IMR-90 (cell line): Measurements from ENCODE around the gene UMOD. TPM values are rescaled to one million over a fixed set of nuclear protein-coding genes. Genes with fewer than 3 reads are reported as not detected.

Experiments used
- ATAC-seq: fragments of 200-7000 bp; cut with Tn5 transposase; 2 replicates; pipeline ENCODE4 v1.9.1; 2020; ENCODE audit warnings: low read depth, mild to moderate bottlenecking, moderate library complexity
- BruUV-seq: library from RNA; stranded (reverse); fragments of 400-500 nt; replicated peaks from 2 replicates; lab custom pipeline; 2021; lab: Mats Ljungman, UMichigan
- CTCF ChIA-PET: fragments of 300-600 bp; formaldehyde crosslinking; extraction: SDS; loops from one replicate; lab custom pipeline; 2021; ENCODE audit warnings: antibody characterized with exemption; lab: Yijun Ruan, JAX
- POLR2A ChIA-PET: fragments of 300-600 bp; sonication (Branson Sonifier 250); formaldehyde crosslinking; loops from one replicate; lab custom pipeline; 2022; ENCODE audit warnings: antibody characterized with exemption; ENCODE audit not compliant: unreplicated experiment; lab: Charles Lee
- DNase-seq: peaks from one replicate; pipeline ENCODE4 v3.0.0; 2013
- H2AFZ ChIP-seq: replicated peaks from 2 replicates; pipeline ENCODE3; 2013; ENCODE audit warnings: low read length, mild to moderate bottlenecking; ENCODE audit not compliant: poor library complexity
- H2AK5ac ChIP-seq: 2 replicates; pipeline ENCODE4 v1.6.1; 2013; ENCODE audit warnings: low read depth, low read length, inconsistent platforms
- H2AK9ac ChIP-seq: replicated peaks from 2 replicates; pipeline ENCODE3; 2013; ENCODE audit warnings: mild to moderate bottlenecking, low read depth, low read length, moderate library complexity; ENCODE audit not compliant: poor library complexity
- H2BK120ac ChIP-seq: 2 replicates; pipeline ENCODE4 v1.6.1; 2013; ENCODE audit warnings: low read depth, low read length, inconsistent platforms
- H2BK15ac ChIP-seq: 3 replicates; pipeline ENCODE4 v1.6.1; 2013; ENCODE audit warnings: low read depth, low read length, inconsistent platforms
- H2BK20ac ChIP-seq: 2 replicates; pipeline ENCODE4 v1.6.1; 2013; ENCODE audit warnings: low read depth, mild to moderate bottlenecking, inconsistent platforms, low read length, moderate library complexity
- H2BK5ac ChIP-seq: 2 replicates; pipeline ENCODE4 v1.6.1; 2013; ENCODE audit warnings: mild to moderate bottlenecking, low read depth, low read length, inconsistent platforms; ENCODE audit not compliant: poor library complexity, severe bottlenecking
- H3K14ac ChIP-seq: replicated peaks from 2 replicates; pipeline ENCODE4 v1.6.1; 2013; ENCODE audit warnings: low read depth, low read length, inconsistent platforms
- H3K18ac ChIP-seq: 2 replicates; pipeline ENCODE4 v1.6.1; 2013; ENCODE audit warnings: low read depth, low read length, control low read depth
- H3K23ac ChIP-seq: 2 replicates; pipeline ENCODE4 v1.6.1; 2013; ENCODE audit warnings: low read depth, low read length, inconsistent platforms
- H3K27ac ChIP-seq: 2 replicates; pipeline ENCODE4 v1.5.1; 2013; ENCODE audit warnings: mild to moderate bottlenecking, control low read depth, low read length; ENCODE audit not compliant: insufficient read depth
- H3K27me3 ChIP-seq: 2 replicates; pipeline ENCODE4 v1.6.1; 2013; ENCODE audit warnings: low read length; ENCODE audit not compliant: control insufficient read depth, insufficient read depth
- H3K36me3 ChIP-seq: 2 replicates; pipeline ENCODE4 v1.6.1; 2013; ENCODE audit warnings: low read length, mixed read lengths; ENCODE audit not compliant: control insufficient read depth, insufficient read depth
- H3K4ac ChIP-seq: 2 replicates; pipeline ENCODE4 v1.6.1; 2013; ENCODE audit warnings: low read depth, low read length, inconsistent platforms
- H3K4me1 ChIP-seq: 2 replicates; pipeline ENCODE4 v1.6.1; 2013; ENCODE audit warnings: low read length, mixed read lengths; ENCODE audit not compliant: control insufficient read depth, insufficient read depth
- H3K4me2 ChIP-seq: 2 replicates; pipeline ENCODE4 v1.6.1; 2013; ENCODE audit warnings: low read depth, mild to moderate bottlenecking, control low read depth, low read length, moderate library complexity
- H3K4me3 ChIP-seq: 2 replicates; pipeline ENCODE4 v1.5.1; 2013; ENCODE audit warnings: low read depth, mild to moderate bottlenecking, control low read depth, low read length, moderate library complexity; ENCODE audit not compliant: insufficient read depth
- H3K56ac ChIP-seq: 2 replicates; pipeline ENCODE4 v1.6.1; 2013; ENCODE audit warnings: low read length, inconsistent platforms; ENCODE audit not compliant: insufficient read depth; ENCODE audit errors: extremely low read depth
- H3K79me1 ChIP-seq, 2 experiments: 2 replicates each; pipeline ENCODE4 v1.6.1; 2013; ENCODE audit warnings: low read length in 2 of 2, inconsistent platforms in 1 of 2, low read depth in 1 of 2
- H3K9ac ChIP-seq: 2 replicates; pipeline ENCODE4 v1.6.1; 2013; ENCODE audit warnings: low read depth, low read length, control low read depth
- H3K9me1 ChIP-seq: 2 replicates; pipeline ENCODE4 v1.6.1; 2013; ENCODE audit warnings: low read length, inconsistent platforms; ENCODE audit not compliant: insufficient read depth
- H3K9me3 ChIP-seq: 2 replicates; pipeline ENCODE4 v1.6.1; 2013; ENCODE audit warnings: low read length; ENCODE audit not compliant: control insufficient read depth, insufficient read depth
- H4K20me1 ChIP-seq: 2 replicates; pipeline ENCODE4 v1.6.1; 2013; ENCODE audit warnings: low read length, inconsistent platforms; ENCODE audit not compliant: insufficient read depth
- H4K5ac ChIP-seq: 2 replicates; pipeline ENCODE4 v1.6.1; 2013; ENCODE audit warnings: mild to moderate bottlenecking, low read depth, low read length, control low read depth
- H4K8ac ChIP-seq, 2 experiments: 2 replicates each; pipeline ENCODE4 v1.6.1; 2013; ENCODE audit warnings: low read depth in 2 of 2, low read length in 2 of 2, control low read depth in 1 of 2, inconsistent platforms in 1 of 2
- H4K91ac ChIP-seq: 2 replicates; pipeline ENCODE4 v1.6.1; 2013; ENCODE audit warnings: low read depth, low read length, inconsistent platforms; ENCODE audit not compliant: insufficient read depth
- BHLHE40 ChIP-seq: fragments of 150-350 bp; IDR thresholded peaks from 2 replicates; pipeline ENCODE4 v1.6.1; 2016; ENCODE audit warnings: mild to moderate bottlenecking, low read depth, low read length
- CEBPB ChIP-seq: IDR thresholded peaks from 2 replicates; pipeline ENCODE4 v1.6.1; 2012; ENCODE audit warnings: low read depth, low read length, improper control_type of control experiment
- CHD1 ChIP-seq: IDR thresholded peaks from 2 replicates; pipeline ENCODE4 v1.6.1; 2012; ENCODE audit warnings: low read depth, low read length, improper control_type of control experiment
- MAFK ChIP-seq: IDR thresholded peaks from 2 replicates; pipeline ENCODE4 v1.6.1; 2012; ENCODE audit warnings: low read depth, low read length, improper control_type of control experiment
- MAZ ChIP-seq: IDR thresholded peaks from 2 replicates; pipeline ENCODE4 v1.6.1; 2012; ENCODE audit warnings: low read depth, mild to moderate bottlenecking, low read length, improper control_type of control experiment, moderate library complexity, borderline replicate concordance
- MXI1 ChIP-seq: IDR thresholded peaks from 2 replicates; pipeline ENCODE4 v1.6.1; 2012; ENCODE audit warnings: low read depth, mild to moderate bottlenecking, low read length, moderate library complexity, borderline replicate concordance
- NFE2L2 ChIP-seq: fragments of 150-350 bp; IDR thresholded peaks from 2 replicates; pipeline ENCODE4 v1.6.1; 2016; ENCODE audit warnings: low read depth, mild to moderate bottlenecking, low read length
- POLR2A ChIP-seq: IDR thresholded peaks from 2 replicates; pipeline ENCODE4 v1.6.1; 2012; ENCODE audit warnings: mild to moderate bottlenecking, low read depth, low read length
- RCOR1 ChIP-seq: IDR thresholded peaks from 2 replicates; pipeline ENCODE4 v1.6.1; 2012; ENCODE audit warnings: mild to moderate bottlenecking, low read length, improper control_type of control experiment; ENCODE audit not compliant: insufficient replicate concordance
- RFX5 ChIP-seq: IDR thresholded peaks from 2 replicates; pipeline ENCODE4 v1.8.0; 2012; ENCODE audit warnings: low read depth, mild to moderate bottlenecking, low read length, moderate library complexity
- SMC3 ChIP-seq: fragments of 150-350 bp; IDR thresholded peaks from 2 replicates; pipeline ENCODE4 v1.6.1; 2016; ENCODE audit warnings: low read depth, mild to moderate bottlenecking, antibody characterized with exemption, low read length, moderate library complexity
- WGBS, 2 experiments: methylation state at CpG; one replicate each; pipeline versions ENCODE4 v1.1.5 to v1.1.7; 2013; ENCODE audit warnings: missing lambda C conversion rate in 2 of 2; ENCODE audit not compliant: insufficient read length in 1 of 2; ENCODE audit errors: extremely low coverage in 2 of 2; 5-methylcytosine and 5-hydroxymethylcytosine counted together
- dilution Hi-C: fragments of 300-500 bp; cut with HindIII; formaldehyde crosslinking; loops from one replicate; pipeline ENCODE4 v1.14.3; 2018; ENCODE audit warnings: low sequenced_read_pairs; ENCODE audit not compliant: unreplicated experiment
- in situ Hi-C: fragments of 300-500 bp; cut with MboI; formaldehyde crosslinking; loops from 3 replicates; pipeline ENCODE4 v1.14.3; 2019; ENCODE audit warnings: low sequenced_read_pairs, inconsistent platforms, mixed read lengths
- intact Hi-C: fragments of 100-400 bp; cut with micrococcal nuclease; formaldehyde crosslinking; loops from 2 replicates; pipeline ENCODE4 v1.10.0; 2022
- polyA plus RNA-seq, 3 experiments: library from polyadenylated mRNA; depleted of rRNA; stranded (reverse); fragments of >200 nt; gene quantifications; 2 replicates each; pipeline ENCODE4 v1.2.3, GENCODE V29; 2012; ENCODE audit warnings: low replicate concordance in 1 of 3
- total RNA-seq: library from RNA; depleted of rRNA; stranded (reverse); fragments of >200 nt; gene quantifications from 2 replicates; pipeline ENCODE4 v1.2.3, GENCODE V29; 2012
- TF ChIP-seq, protein P1 (sequence below): fragments of 150-350 bp; IDR thresholded peaks from 2 replicates; pipeline ENCODE4 v1.6.1; 2016; ENCODE audit warnings: low read depth, mild to moderate bottlenecking, low read length, moderate library complexity, borderline replicate concordance
- TF ChIP-seq, protein P2 (sequence below): conservative IDR thresholded peaks from 2 replicates; pipeline ENCODE4 v1.5.1; 2012; ENCODE audit warnings: mild to moderate bottlenecking, low read depth, low read length, improper control_type of control experiment
- TF ChIP-seq, protein P3 (sequence below): fragments of 150-350 bp; IDR thresholded peaks from 2 replicates; pipeline ENCODE4 v1.6.1; 2017; ENCODE audit warnings: mild to moderate bottlenecking, antibody characterized with exemption, low read length, low read depth

The UMOD gene
- total and polyA plus RNA-seq, 2 of the 4 experiments (the other 2 are of a cell fraction), result not detected

- H3K4ac ChIP-seq, result no peak overlapping the region
- no peaks in the 10 kb centered on the region for H4K20me1 ChIP-seq
- intact Hi-C loops, result no loop called here
- no peak overlapping the region for H2BK20ac ChIP-seq
- no peak overlapping the region for H3K27ac ChIP-seq
- no peak overlapping the region for H2BK15ac ChIP-seq
- DNase-seq (no peak), ATAC-seq (no peak)
- no peak overlapping the region for H2AK9ac ChIP-seq
- no peak overlapping the region for H3K56ac ChIP-seq
- CTCF ChIA-PET, result no interaction called here
- dilution Hi-C loops, result no loop called here
- H2AFZ ChIP-seq, result no peak overlapping the region
- H2BK5ac ChIP-seq, result no peak overlapping the region
- H3K9me1 ChIP-seq, result no peaks in the 10 kb centered on the region
- no peak overlapping the region for H3K23ac ChIP-seq
- H4K91ac ChIP-seq, result no peak overlapping the region
- no peaks in the 10 kb centered on the region for H3K79me1 ChIP-seq
- WGBS, 2 experiments, result no CpG with 5 or more reads among the region's 6 CpGs
- peaks cover 3% of the 10 kb centered on the region; the same call in 1 of the 2 replicates for H3K9me3 ChIP-seq
- no peaks in the 10 kb centered on the region for H3K4me1 ChIP-seq
- POLR2A ChIA-PET, result no interaction called here
- H3K9ac ChIP-seq, result no peak overlapping the region
- no peak overlapping the region for H2BK120ac ChIP-seq
- BruUV-seq, result no TSS peak
- no peak overlapping the region for H3K4me3 ChIP-seq
- H4K5ac ChIP-seq, result no peak overlapping the region
- in situ Hi-C loops, result no loop called here
- no peak overlapping the region for H3K14ac ChIP-seq
- no peaks in the 10 kb centered on the region for H3K36me3 ChIP-seq
- no peaks in the 10 kb centered on the region for H3K27me3 ChIP-seq
- no peak overlapping the region for H4K8ac ChIP-seq
- no peak overlapping the region for H3K4me2 ChIP-seq
- H3K18ac ChIP-seq, result no peak overlapping the region
- H2AK5ac ChIP-seq, result no peak overlapping the region
- TF ChIP-seq MAZ (no peak), RFX5 (no peak), BHLHE40 (no peak), RCOR1 (no peak), POLR2A (no peak), MAFK (no peak), CEBPB (no peak), NFE2L2 (no peak), SMC3 (no peak), MXI1 (no peak), CHD1 (no peak)
- TF ChIP-seq, protein P1, sequence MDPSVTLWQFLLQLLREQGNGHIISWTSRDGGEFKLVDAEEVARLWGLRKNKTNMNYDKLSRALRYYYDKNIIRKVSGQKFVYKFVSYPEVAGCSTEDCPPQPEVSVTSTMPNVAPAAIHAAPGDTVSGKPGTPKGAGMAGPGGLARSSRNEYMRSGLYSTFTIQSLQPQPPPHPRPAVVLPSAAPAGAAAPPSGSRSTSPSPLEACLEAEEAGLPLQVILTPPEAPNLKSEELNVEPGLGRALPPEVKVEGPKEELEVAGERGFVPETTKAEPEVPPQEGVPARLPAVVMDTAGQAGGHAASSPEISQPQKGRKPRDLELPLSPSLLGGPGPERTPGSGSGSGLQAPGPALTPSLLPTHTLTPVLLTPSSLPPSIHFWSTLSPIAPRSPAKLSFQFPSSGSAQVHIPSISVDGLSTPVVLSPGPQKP, result no peak
- TF ChIP-seq, protein P2, sequence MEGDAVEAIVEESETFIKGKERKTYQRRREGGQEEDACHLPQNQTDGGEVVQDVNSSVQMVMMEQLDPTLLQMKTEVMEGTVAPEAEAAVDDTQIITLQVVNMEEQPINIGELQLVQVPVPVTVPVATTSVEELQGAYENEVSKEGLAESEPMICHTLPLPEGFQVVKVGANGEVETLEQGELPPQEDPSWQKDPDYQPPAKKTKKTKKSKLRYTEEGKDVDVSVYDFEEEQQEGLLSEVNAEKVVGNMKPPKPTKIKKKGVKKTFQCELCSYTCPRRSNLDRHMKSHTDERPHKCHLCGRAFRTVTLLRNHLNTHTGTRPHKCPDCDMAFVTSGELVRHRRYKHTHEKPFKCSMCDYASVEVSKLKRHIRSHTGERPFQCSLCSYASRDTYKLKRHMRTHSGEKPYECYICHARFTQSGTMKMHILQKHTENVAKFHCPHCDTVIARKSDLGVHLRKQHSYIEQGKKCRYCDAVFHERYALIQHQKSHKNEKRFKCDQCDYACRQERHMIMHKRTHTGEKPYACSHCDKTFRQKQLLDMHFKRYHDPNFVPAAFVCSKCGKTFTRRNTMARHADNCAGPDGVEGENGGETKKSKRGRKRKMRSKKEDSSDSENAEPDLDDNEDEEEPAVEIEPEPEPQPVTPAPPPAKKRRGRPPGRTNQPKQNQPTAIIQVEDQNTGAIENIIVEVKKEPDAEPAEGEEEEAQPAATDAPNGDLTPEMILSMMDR, result no peak
- TF ChIP-seq, protein P3, sequence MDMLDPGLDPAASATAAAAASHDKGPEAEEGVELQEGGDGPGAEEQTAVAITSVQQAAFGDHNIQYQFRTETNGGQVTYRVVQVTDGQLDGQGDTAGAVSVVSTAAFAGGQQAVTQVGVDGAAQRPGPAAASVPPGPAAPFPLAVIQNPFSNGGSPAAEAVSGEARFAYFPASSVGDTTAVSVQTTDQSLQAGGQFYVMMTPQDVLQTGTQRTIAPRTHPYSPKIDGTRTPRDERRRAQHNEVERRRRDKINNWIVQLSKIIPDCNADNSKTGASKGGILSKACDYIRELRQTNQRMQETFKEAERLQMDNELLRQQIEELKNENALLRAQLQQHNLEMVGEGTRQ, result no peak
Measured at GRCh38 chr16:20285993-20286499, 66.5 kb downstream of the UMOD start.
